ENCODE data around the gene NCAPH2.

GRCh38 chr22:50547263-50547985 lies 39.4 kb downstream of the NCAPH2 start:
- TF ChIP-seq CTCF (IDR thresholded peaks at IDR 0.05) (no peak), POLR2A (IDR thresholded peaks at IDR 0.05) (no peak), POLR2AphosphoS5 (IDR thresholded peaks at IDR 0.05) (no peak), EP300 (IDR thresholded peaks at IDR 0.05) (no peak)

Measured in gastroesophageal sphincter (tissue), 3 donors.